A549 (cell line): Measurements from ENCODE around the gene HIPK1.
"Not testable (repeated sequence)": the region's sequence is repeated elsewhere in the genome, so short reads cannot be mapped to it uniquely, and the experiment has no call there.

Source experiments
- TF ChIP-seq, protein P1 (sequence below): IDR thresholded peaks from 2 replicates; pipeline ENCODE4 v1.6.1; 2012
- TF ChIP-seq, protein P2 (sequence below): fragments of >200 bp; sonication (Bioruptor Twin); formaldehyde crosslinking; IDR thresholded peaks from 3 replicates; pipeline ENCODE4 v1.5.1; 2016

DNA sequence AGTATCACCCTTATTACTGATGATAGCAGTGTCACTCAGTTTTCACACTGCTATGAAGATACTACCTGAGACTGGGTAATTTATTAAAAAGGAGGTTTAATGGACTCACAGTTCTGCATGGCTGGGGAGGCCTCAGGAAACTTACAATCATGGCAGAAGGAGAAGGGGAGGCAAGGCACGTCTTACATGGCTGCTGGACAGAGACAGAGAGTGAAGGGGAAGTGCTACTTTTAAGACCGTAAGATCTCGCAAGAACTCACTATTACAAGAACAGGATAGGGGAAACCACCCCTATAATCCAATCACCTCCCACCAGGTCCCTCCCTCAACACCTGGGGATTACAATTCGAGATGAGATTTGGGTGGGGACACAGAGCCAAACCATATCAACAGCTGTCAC is 77.7 kb downstream of the HIPK1 start:
- TF ChIP-seq, protein P1, sequence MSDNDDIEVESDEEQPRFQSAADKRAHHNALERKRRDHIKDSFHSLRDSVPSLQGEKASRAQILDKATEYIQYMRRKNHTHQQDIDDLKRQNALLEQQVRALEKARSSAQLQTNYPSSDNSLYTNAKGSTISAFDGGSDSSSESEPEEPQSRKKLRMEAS: not testable (repeated sequence)
- TF ChIP-seq, protein P2, sequence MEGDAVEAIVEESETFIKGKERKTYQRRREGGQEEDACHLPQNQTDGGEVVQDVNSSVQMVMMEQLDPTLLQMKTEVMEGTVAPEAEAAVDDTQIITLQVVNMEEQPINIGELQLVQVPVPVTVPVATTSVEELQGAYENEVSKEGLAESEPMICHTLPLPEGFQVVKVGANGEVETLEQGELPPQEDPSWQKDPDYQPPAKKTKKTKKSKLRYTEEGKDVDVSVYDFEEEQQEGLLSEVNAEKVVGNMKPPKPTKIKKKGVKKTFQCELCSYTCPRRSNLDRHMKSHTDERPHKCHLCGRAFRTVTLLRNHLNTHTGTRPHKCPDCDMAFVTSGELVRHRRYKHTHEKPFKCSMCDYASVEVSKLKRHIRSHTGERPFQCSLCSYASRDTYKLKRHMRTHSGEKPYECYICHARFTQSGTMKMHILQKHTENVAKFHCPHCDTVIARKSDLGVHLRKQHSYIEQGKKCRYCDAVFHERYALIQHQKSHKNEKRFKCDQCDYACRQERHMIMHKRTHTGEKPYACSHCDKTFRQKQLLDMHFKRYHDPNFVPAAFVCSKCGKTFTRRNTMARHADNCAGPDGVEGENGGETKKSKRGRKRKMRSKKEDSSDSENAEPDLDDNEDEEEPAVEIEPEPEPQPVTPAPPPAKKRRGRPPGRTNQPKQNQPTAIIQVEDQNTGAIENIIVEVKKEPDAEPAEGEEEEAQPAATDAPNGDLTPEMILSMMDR: not testable (repeated sequence)
